Gastrocnemius medialis (tissue), 4 donors: ENCODE measurements around the gene ZNF550. TPM values are rescaled to one million over a fixed set of nuclear protein-coding genes. Genes with fewer than 3 reads are reported as not detected.
A peak's percentile ranks its signal among the peaks of the same experiment; 100 is the strongest.

Experiments used
- ATAC-seq, 2 donors: fragments of 150-250 bp; one replicate each; pipeline ENCODE4 v1.9.1; 2016
- DNase-seq, 2 donors: peaks; one replicate each; pipeline ENCODE4 v3.0.0-alpha.2; 2019
- H3K27ac ChIP-seq, 4 donors: fragments of 200-600 bp; sonication (generic); 1 replicate in 1 of 4; 2 replicates in 3 of 4; pipeline ENCODE4 v1.5.1; 2016 to 2018; ENCODE audit warnings: mild to moderate bottlenecking in 2 of 4, moderate library complexity in 1 of 4
- H3K27me3 ChIP-seq, 3 donors: fragments of 200-600 bp; sonication (generic) in 2 of 3; 1 replicate in 1 of 3; 2 replicates in 2 of 3; pipeline versions ENCODE4 v1.5.1 to v1.6.0; 2016 to 2019; ENCODE audit warnings: mild to moderate bottlenecking in 1 of 3, moderate library complexity in 1 of 3
- H3K36me3 ChIP-seq, 2 donors: fragments of 200-600 bp; sonication (generic) in 1 of 2; one replicate each; pipeline ENCODE4 v1.5.1; 2017 to 2018
- H3K4me1 ChIP-seq, 2 donors: fragments of 200-600 bp; sonication (generic) in 1 of 2; one replicate each; pipeline ENCODE4 v1.5.1; 2016 to 2017; ENCODE audit warnings: mild to moderate bottlenecking in 2 of 2
- H3K4me3 ChIP-seq, 4 donors: fragments of 200-600 bp; sonication (generic) in 3 of 4; 1 replicate in 1 of 4; 2 replicates in 3 of 4; pipeline ENCODE4 v1.5.1; 2016 to 2019; ENCODE audit warnings: mild to moderate bottlenecking in 2 of 4
- H3K9me3 ChIP-seq, 3 donors: fragments of 200-600 bp; sonication (generic) in 2 of 3; 1 replicate in 1 of 3; 2 replicates in 2 of 3; pipeline ENCODE4 v1.5.1; 2016 to 2019
- CTCF ChIP-seq, 5 experiments: fragments of 450-650 bp in 3 of 5; fragments of 200-600 bp in 2 of 5; sonication (generic) in 2 of 5; IDR thresholded peaks in 4 of 5; conservative IDR thresholded peaks in 1 of 5; 1 replicate in 4 of 5; 2 replicates in 1 of 5; pipeline ENCODE4 v1.5.1; 2016 to 2019; ENCODE audit warnings: antibody characterized with exemption in 5 of 5, mild to moderate bottlenecking in 3 of 5, moderate library complexity in 3 of 5
- POLR2A ChIP-seq, 2 donors: fragments of 450-650 bp; IDR thresholded peaks; one replicate each; pipeline ENCODE4 v1.6.1; 2017; ENCODE audit warnings: antibody characterized with exemption in 2 of 2, mild to moderate bottlenecking in 2 of 2, moderate library complexity in 2 of 2
- in situ Hi-C, 4 donors: fragments of 200-750 bp; cut with MboI; loops; one replicate each; pipeline versions ENCODE4 v1.15.0 to v1.8.0; 2017; ENCODE audit warnings: low sequenced_read_pairs in 4 of 4
- intact Hi-C: fragments of 100-400 bp; cut with DNase I; formaldehyde crosslinking; loops from one replicate; pipeline ENCODE4 v1.15.1; 2023; ENCODE audit warnings: low total_unique reads
- total RNA-seq, 4 donors: library from RNA; depleted of rRNA; stranded (reverse); fragments of >200 nt; gene quantifications; one replicate each; pipeline versions ENCODE4 v1.1.0 to v1.2.3, GENCODE V29; 2016

Gene ZNF550
- total RNA-seq, 4 donors from 2014 or later: 0.87 to 9.1 (median 2.6) TPM

- Histone ChIP-seq H3K9me3 (peaks cover 0 to 2% (median 0%) of the 10 kb centered on the region in 3 donors), H3K27ac (peak overlapping the region; percentile 69 to 86 (median 74)), H3K36me3 (peaks cover 0 to 25% of the 10 kb centered on the region in 2 donors), H3K27me3 (no peaks in the 10 kb centered on the region), H3K4me1 (peaks cover 16 to 26% of the 10 kb centered on the region in 2 donors), H3K4me3 (peak overlapping the region; percentile 82 to 96 (median 90))
- in situ Hi-C loops: no loop called here
- TF ChIP-seq CTCF (IDR thresholded peaks at IDR 0.05 in 4 of 5, conservative IDR thresholded peaks at IDR 0.05 in 1 of 5): no peak
- no peak for DNase-seq
- ATAC-seq: peak; percentile 11 to 19
- intact Hi-C loops: loop anchor here (1.0 to 5.0 kb wide), 4 partner anchors 19 to 82 kb away; partner anchors contain the start of genes ZNF416, ZNF530, ZNF549 and ZNF772
Observed at GRCh38 chr19:57559008-57559403, 657 bp downstream of the ZNF550 start.

GRCh38 chr19:57558525-57558924 lies 1.1 kb downstream of the ZNF550 start:
- in situ Hi-C loops: no loop called here

GRCh38 chr19:57557659-57558058 lies 2.0 kb downstream of the ZNF550 start:
- DNase-seq: no peak
- peaks cover 0 to 3% (median 3%) of the 10 kb centered on the region in 3 donors for H3K9me3 ChIP-seq
- no peak for TF ChIP-seq POLR2A (IDR thresholded peaks at IDR 0.05)
- TF ChIP-seq CTCF (IDR thresholded peaks at IDR 0.05 in 4 of 5, conservative IDR thresholded peaks at IDR 0.05 in 1 of 5): no peak
- intact Hi-C loops: loop anchor here (2.0 to 5.0 kb wide), 2 partner anchors 31 to 80 kb away; partner anchors contain the start of genes ZNF549 and ZNF772
- in situ Hi-C loops: no loop called here
- no peak overlapping the region for H3K27ac ChIP-seq
- H3K36me3 ChIP-seq: peaks cover 0 to 38% of the 10 kb centered on the region in 2 donors
- no peaks in the 10 kb centered on the region for H3K27me3 ChIP-seq
- peaks cover 16 to 26% of the 10 kb centered on the region in 2 donors for H3K4me1 ChIP-seq
- ATAC-seq: no peak
- no peak overlapping the region for H3K4me3 ChIP-seq

More at GRCh38 chr19:57558525-57558924, 1.1 kb downstream of the ZNF550 start:
- Histone ChIP-seq H3K27ac (peak overlapping the region in 2 of 4 donors; percentile 69 to 86), H3K4me1 (peaks cover 16 to 26% of the 10 kb centered on the region in 2 donors), H3K36me3 (peaks cover 0 to 29% of the 10 kb centered on the region in 2 donors), H3K27me3 (no peaks in the 10 kb centered on the region), H3K9me3 (peaks cover 0 to 3% (median 0%) of the 10 kb centered on the region in 3 donors), H3K4me3 (peak overlapping the region; percentile 82 to 96 (median 90))
- DNase-seq (no peak), ATAC-seq (no peak)
- TF ChIP-seq POLR2A (IDR thresholded peaks at IDR 0.05): no peak
- no peak for TF ChIP-seq CTCF (IDR thresholded peaks at IDR 0.05 in 4 of 5, conservative IDR thresholded peaks at IDR 0.05 in 1 of 5)
- intact Hi-C loops: loop anchor here (2.0 to 5.0 kb wide), 2 partner anchors 32 to 81 kb away; partner anchors contain the start of genes ZNF549 and ZNF772

GRCh38 chr19:57552432-57552831 lies 7.2 kb downstream of the ZNF550 start:
- no peak for ATAC-seq
- DNase-seq: no peak
- Histone ChIP-seq H3K4me1 (peaks cover 0 to 1% of the 10 kb centered on the region in 2 donors), H3K27ac (no peak overlapping the region), H3K4me3 (no peak overlapping the region), H3K36me3 (peaks cover 18 to 90% of the 10 kb centered on the region in 2 donors), H3K9me3 (peaks cover 3 to 36% (median 8%) of the 10 kb centered on the region in 3 donors), H3K27me3 (no peaks in the 10 kb centered on the region)
- intact Hi-C loops (no loop called here), in situ Hi-C loops (no loop called here)
- no peak for TF ChIP-seq CTCF (IDR thresholded peaks at IDR 0.05 in 4 of 5, conservative IDR thresholded peaks at IDR 0.05 in 1 of 5)
- TF ChIP-seq POLR2A (IDR thresholded peaks at IDR 0.05): no peak
